C4-2B (cell line): ENCODE results near the gene PGLYRP3.

Experiments used
- CTCF ChIP-seq: fragments of 450-650 bp; conservative IDR thresholded peaks from 2 replicates; pipeline ENCODE4 v1.5.1; 2017; ENCODE audit warnings: mild to moderate bottlenecking
- ZFX ChIP-seq: fragments of 450-650 bp; IDR thresholded peaks from 2 replicates; pipeline ENCODE4 v1.6.1; 2017

- TF ChIP-seq CTCF (no peak), ZFX (no peak)
These were observed 41.0 kb downstream of the PGLYRP3 start for GRCh38 chr1:153271711-153272110.
